Natural killer cell (primary cell): ENCODE data around the gene MAPK7. TPM values are rescaled to one million over a fixed set of nuclear protein-coding genes. Genes with fewer than 3 reads are reported as not detected.

Experiments used
- ATAC-seq, 3 donors: fragments of 150-1000 bp in 2 of 3; fragments of 200-7000 bp in 1 of 3; cut with Tn5 transposase; 1 replicate in 1 of 3; 2 replicates in 2 of 3; pipeline ENCODE4 v1.10.0; 2021; ENCODE audit warnings: mild to moderate bottlenecking in 2 of 3, moderate library complexity in 2 of 3
- DNase-seq, 2 donors: peaks; one replicate each; pipeline versions ENCODE4 v3.0.0 to v3.0.0-alpha.2; 2013 to 2021; ENCODE audit warnings: mixed read lengths in 1 of 2
- H3K27ac ChIP-seq: one replicate; pipeline ENCODE4 v1.5.1; 2013; ENCODE audit warnings: mild to moderate bottlenecking, low read length
- H3K27me3 ChIP-seq: one replicate; pipeline ENCODE4 v1.6.1; 2013; ENCODE audit warnings: low read length; ENCODE audit not compliant: control insufficient read depth, insufficient read depth
- H3K36me3 ChIP-seq: one replicate; pipeline ENCODE4 v1.6.1; 2013; ENCODE audit warnings: low read length; ENCODE audit not compliant: control insufficient read depth, insufficient read depth
- H3K4me1 ChIP-seq: one replicate; pipeline ENCODE4 v1.6.1; 2013; ENCODE audit warnings: low read length; ENCODE audit not compliant: control insufficient read depth, insufficient read depth
- H3K4me3 ChIP-seq: one replicate; pipeline ENCODE4 v1.5.1; 2013; ENCODE audit warnings: low read length
- H3K9me3 ChIP-seq: one replicate; pipeline ENCODE4 v1.6.1; 2013; ENCODE audit warnings: low read length; ENCODE audit not compliant: control insufficient read depth, insufficient read depth
- H3K27ac Mint-ChIP-seq, 2 donors: one replicate each; pipeline ENCODE4 v1.8.0; 2022; ENCODE audit warnings: mild to moderate bottlenecking in 2 of 2, mixed read lengths in 2 of 2, moderate library complexity in 1 of 2
- H3K27me3 Mint-ChIP-seq, 2 donors: one replicate each; pipeline ENCODE4 v1.8.0; 2022; ENCODE audit warnings: low read depth in 2 of 2, mixed read lengths in 2 of 2
- H3K36me3 Mint-ChIP-seq: one replicate; pipeline ENCODE4 v1.8.0; 2022; ENCODE audit warnings: mixed read lengths
- H3K4me1 Mint-ChIP-seq, 2 donors: one replicate each; pipeline ENCODE4 v1.8.0; 2022; ENCODE audit warnings: mixed read lengths in 2 of 2
- H3K4me3 Mint-ChIP-seq: one replicate; pipeline ENCODE4 v1.8.0; 2022; ENCODE audit warnings: mild to moderate bottlenecking, moderate library complexity, mixed read lengths
- H3K9me3 Mint-ChIP-seq, 2 donors: one replicate each; pipeline ENCODE4 v1.8.0; 2022; ENCODE audit warnings: mixed read lengths in 2 of 2
- CTCF ChIP-seq: fragments of 200-600 bp; IDR thresholded peaks from one replicate; pipeline ENCODE4 v1.8.0; 2022; ENCODE audit warnings: antibody characterized with exemption
- WGBS: methylation state at CpG from one replicate; pipeline ENCODE4 v1.1.7; 2013; ENCODE audit warnings: missing lambda C conversion rate; ENCODE audit not compliant: insufficient coverage; 5-methylcytosine and 5-hydroxymethylcytosine counted together
- intact Hi-C: fragments of 100-400 bp; cut with micrococcal nuclease; formaldehyde crosslinking; loops from one replicate; pipeline ENCODE4 v1.14.2; 2022
- total RNA-seq, 4 donors: library from RNA; stranded (reverse); fragments of 120-200 nt in 1 of 4; gene quantifications; one replicate each; pipeline versions ENCODE4 v1.2.3 to v1.2.4, GENCODE V29; 2013 to 2022

The MAPK7 gene
- 10 to 100 TPM; 39.2 to 63.5 (median 54.1) TPM for total RNA-seq
- 9.7 TPM for total RNA-seq (2013)

GRCh38 chr17:19378416-19379360 is at the start of gene MAPK7:
Gene MAPK7, plus strand, starts transcription at chr17:19378498. Its CDS starts 403 bp downstream, at chr17:19378901.
- peaks cover 35 to 52% of the 10 kb centered on the region in 2 donors for H3K4me1 Mint-ChIP-seq
- no peaks in the 10 kb centered on the region for H3K9me3 Mint-ChIP-seq
- 28% methylated on average over 69 of the region's 69 CpGs for WGBS
- no peaks in the 10 kb centered on the region for H3K36me3 Mint-ChIP-seq
- H3K27ac ChIP-seq = peak within 1 kb of the TSS; percentile 91
- H3K27me3 Mint-ChIP-seq = no peaks in the 10 kb centered on the region
- ATAC-seq (peak in 1 of 3 donors; percentile 2), DNase-seq (no peak)
- intact Hi-C loops = loop anchor here (1.0 kb wide), 1 partner anchor 16 kb away; the partner anchor contains the start of gene B9D1
- peak within 1 kb of the TSS; percentile 99 for H3K4me3 Mint-ChIP-seq
- TF ChIP-seq CTCF = no peak
- peaks cover 37% of the 10 kb centered on the region for H3K36me3 ChIP-seq
- peak within 1 kb of the TSS; percentile 99 for H3K4me3 ChIP-seq
- H3K27ac Mint-ChIP-seq = peak within 1 kb of the TSS; percentile 97 to 98
- peaks cover 29% of the 10 kb centered on the region for H3K4me1 ChIP-seq
- H3K9me3 ChIP-seq = no peaks in the 10 kb centered on the region
- no peaks in the 10 kb centered on the region for H3K27me3 ChIP-seq

GRCh38 chr17:19329136-19329535 is 49.2 kb upstream of the MAPK7 start:
- no peak overlapping the region for H3K27ac ChIP-seq
- H3K27me3 Mint-ChIP-seq = peaks cover 2 to 13% of the 10 kb centered on the region in 2 donors
- no peak for DNase-seq
- no peaks in the 10 kb centered on the region for H3K27me3 ChIP-seq
- no peak overlapping the region for H3K4me3 ChIP-seq
- no peaks in the 10 kb centered on the region for H3K36me3 ChIP-seq
- no peak overlapping the region for H3K27ac Mint-ChIP-seq
- ATAC-seq = no peak
- intact Hi-C loops = no loop called here
- H3K4me3 Mint-ChIP-seq = no peak overlapping the region
- no peaks in the 10 kb centered on the region for H3K4me1 ChIP-seq
- no peaks in the 10 kb centered on the region for H3K9me3 ChIP-seq
- 88% methylated on average over 2 of the region's 2 CpGs for WGBS
- TF ChIP-seq CTCF = no peak
- H3K4me1 Mint-ChIP-seq = no peaks in the 10 kb centered on the region
- no peaks in the 10 kb centered on the region for H3K9me3 Mint-ChIP-seq
- H3K36me3 Mint-ChIP-seq = peaks cover 10% of the 10 kb centered on the region

DNA sequence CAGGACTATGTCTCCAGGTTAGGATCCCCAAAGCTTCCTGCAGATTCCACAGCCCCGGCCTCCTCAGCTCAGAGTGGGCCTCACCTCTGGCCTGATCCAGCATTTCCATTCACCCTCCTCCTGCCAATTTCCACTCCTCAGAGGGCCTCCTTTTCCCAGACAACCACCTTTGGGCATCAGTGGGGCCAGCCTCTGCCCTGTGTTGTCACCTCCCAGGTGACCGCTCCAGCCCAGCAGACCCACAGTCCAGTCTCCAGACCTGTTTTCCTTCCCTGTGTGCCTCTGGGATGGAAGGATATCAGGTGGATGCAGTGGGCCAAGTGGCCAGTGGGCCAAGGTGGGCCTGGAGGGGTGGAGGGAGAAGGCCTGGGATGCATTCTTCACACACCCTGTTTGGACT is 48.5 kb upstream of the MAPK7 start:
- no peak for TF ChIP-seq CTCF
- Mint-ChIP-seq H3K27me3 (peaks cover 2 to 9% of the 10 kb centered on the region in 2 donors), H3K4me3 (no peak overlapping the region), H3K4me1 (no peaks in the 10 kb centered on the region), H3K36me3 (peaks cover 10% of the 10 kb centered on the region), H3K9me3 (no peaks in the 10 kb centered on the region), H3K27ac (no peak overlapping the region)
- H3K27ac ChIP-seq = no peak overlapping the region
- no peaks in the 10 kb centered on the region for H3K4me1 ChIP-seq
- H3K9me3 ChIP-seq = no peaks in the 10 kb centered on the region
- ATAC-seq (no peak), DNase-seq (no peak)
- no peaks in the 10 kb centered on the region for H3K27me3 ChIP-seq
- H3K4me3 ChIP-seq = no peak overlapping the region
- 98% methylated on average over 2 of the region's 2 CpGs for WGBS
- intact Hi-C loops = no loop called here
- no peaks in the 10 kb centered on the region for H3K36me3 ChIP-seq
